ENCODE data around the gene MAP6D1.

The MAP6D1 gene

GRCh38 chr3:183839751-183840150 lies 14.4 kb upstream of the MAP6D1 start:
- ATAC-seq = no peak
- no peak for TF ChIP-seq ZNF8 (CRISPR knock-in tag; IDR thresholded peaks at IDR 0.05)
- no peak for TF ChIP-seq OSR1 (CRISPR knock-in tag; IDR thresholded peaks at IDR 0.05)
- no peak for TF ChIP-seq TOX (CRISPR knock-in tag; IDR thresholded peaks at IDR 0.05; ENCODE audit: borderline replicate concordance)
- no peak for TF ChIP-seq TSHZ2 (CRISPR knock-in tag; IDR thresholded peaks at IDR 0.05)
- no peak for TF ChIP-seq ARNTL (CRISPR knock-in tag; IDR thresholded peaks at IDR 0.05; ENCODE audit: borderline replicate concordance, low read depth)
- TF ChIP-seq BACH2 (CRISPR knock-in tag; IDR thresholded peaks at IDR 0.05; ENCODE audit: borderline replicate concordance) = no peak

GRCh38 chr3:183837894-183838293 lies 12.5 kb upstream of the MAP6D1 start:
- no peak for ATAC-seq

GRCh38 chr3:183837390-183837789 lies 12.0 kb upstream of the MAP6D1 start:
- TF ChIP-seq ZC3H10 (CRISPR knock-in tag; IDR thresholded peaks at IDR 0.05) = no peak
- no peak for TF ChIP-seq GLIS3 (CRISPR knock-in tag; IDR thresholded peaks at IDR 0.05)
- no peak for ATAC-seq

More at GRCh38 chr3:183837894-183838293, 12.5 kb upstream of the MAP6D1 start:
- TF ChIP-seq ZNF8 (CRISPR knock-in tag; IDR thresholded peaks at IDR 0.05) (no peak), ARNTL (CRISPR knock-in tag; IDR thresholded peaks at IDR 0.05; ENCODE audit: borderline replicate concordance, low read depth) (no peak), RARB (CRISPR knock-in tag; IDR thresholded peaks at IDR 0.05) (no peak), ZFP30 (CRISPR knock-in tag; IDR thresholded peaks at IDR 0.05) (no peak), ISL1 (CRISPR knock-in tag; IDR thresholded peaks at IDR 0.05) (no peak)

- no peak for ATAC-seq
- no peak for TF ChIP-seq CREB5 (CRISPR knock-in tag; IDR thresholded peaks at IDR 0.05; ENCODE audit: low read depth)
- no peak for TF ChIP-seq ISL1 (CRISPR knock-in tag; IDR thresholded peaks at IDR 0.05)
- TF ChIP-seq OSR1 (CRISPR knock-in tag; IDR thresholded peaks at IDR 0.05) = no peak
- no peak for TF ChIP-seq POU6F1 (CRISPR knock-in tag; IDR thresholded peaks at IDR 0.05; ENCODE audit: borderline replicate concordance, low read depth)
- TF ChIP-seq TCF4 (CRISPR knock-in tag; IDR thresholded peaks at IDR 0.05; ENCODE audit: borderline replicate concordance) = no peak
- TF ChIP-seq ZNF565 (CRISPR knock-in tag; conservative IDR thresholded peaks at IDR 0.05; ENCODE audit: low read depth) = no peak
- TF ChIP-seq TOX (CRISPR knock-in tag; IDR thresholded peaks at IDR 0.05; ENCODE audit: borderline replicate concordance) = no peak
- no peak for TF ChIP-seq ZNF70 (CRISPR knock-in tag; IDR thresholded peaks at IDR 0.05)
- no peak for TF ChIP-seq PPARA (CRISPR knock-in tag; IDR thresholded peaks at IDR 0.05; ENCODE audit: borderline replicate concordance)
- TF ChIP-seq ZFP3 (CRISPR knock-in tag; IDR thresholded peaks at IDR 0.05) = no peak
- TF ChIP-seq ARNTL (CRISPR knock-in tag; IDR thresholded peaks at IDR 0.05; ENCODE audit: borderline replicate concordance, low read depth) = no peak
- TF ChIP-seq ZC3H10 (CRISPR knock-in tag; IDR thresholded peaks at IDR 0.05) = no peak
- no peak for TF ChIP-seq CSRNP3 (CRISPR knock-in tag; IDR thresholded peaks at IDR 0.05)
- TF ChIP-seq BACH2 (CRISPR knock-in tag; IDR thresholded peaks at IDR 0.05; ENCODE audit: borderline replicate concordance) = no peak
- TF ChIP-seq ZFP30 (CRISPR knock-in tag; IDR thresholded peaks at IDR 0.05) = no peak
- TF ChIP-seq TSHZ2 (CRISPR knock-in tag; IDR thresholded peaks at IDR 0.05) = no peak
- no peak for TF ChIP-seq GLIS3 (CRISPR knock-in tag; IDR thresholded peaks at IDR 0.05)
- TF ChIP-seq SNAI2 (CRISPR knock-in tag; IDR thresholded peaks at IDR 0.05) = no peak
- TF ChIP-seq CSDC2 (CRISPR knock-in tag; IDR thresholded peaks at IDR 0.05) = no peak
- no peak for TF ChIP-seq PATZ1 (CRISPR knock-in tag; IDR thresholded peaks at IDR 0.05; ENCODE audit: borderline replicate concordance)
Observed at GRCh38 chr3:183833516-183833915, 8.1 kb upstream of the MAP6D1 start.
